ENCODE results near the gene LRRC75B. TPM values are rescaled to one million over a fixed set of nuclear protein-coding genes. Genes with fewer than 3 reads are reported as not detected.

LRRC75B gene
- total and polyA plus RNA-seq, 2 of the 13 experiments (the other 11 are each of a cell fraction or from before 2014, with no cell fraction given) = 11.8 to 34.8 TPM

DNA sequence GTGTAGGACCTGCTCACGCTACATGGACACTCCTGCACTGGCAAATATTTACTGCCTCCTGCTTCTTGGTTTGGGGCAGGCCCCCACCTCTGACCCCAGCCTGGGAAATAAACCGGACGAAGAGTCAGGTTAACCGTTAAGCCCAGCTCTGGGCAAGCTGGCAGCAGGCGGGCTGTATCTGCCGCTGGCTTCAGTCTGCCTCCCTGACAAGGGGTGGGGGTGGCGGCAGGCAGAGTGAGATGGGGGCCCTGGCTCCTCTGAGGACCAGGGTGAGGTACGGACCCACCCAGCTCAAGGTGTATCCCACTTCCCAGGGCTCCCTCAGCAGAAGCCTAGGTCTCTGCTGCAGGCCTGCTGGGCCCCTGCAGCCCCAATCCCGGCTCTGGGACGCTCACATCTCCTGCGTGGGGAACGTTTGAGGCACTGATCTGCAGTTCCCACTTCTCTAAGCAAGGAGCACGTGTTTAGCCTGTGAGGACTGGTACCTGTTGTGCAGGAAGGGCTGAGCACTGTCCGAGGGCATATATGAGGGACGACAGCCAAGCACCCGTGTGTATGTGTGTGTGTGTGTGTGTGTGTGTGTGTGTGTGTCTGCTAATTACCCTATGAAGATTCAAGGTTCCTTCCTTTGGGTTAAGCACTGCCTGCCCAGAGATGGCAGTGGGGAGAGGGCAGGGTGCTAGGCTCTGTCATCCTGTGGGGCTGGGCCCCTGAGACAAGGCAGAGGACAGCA is 1.1 kb upstream of the LRRC75B start (continued):
- TF ChIP-seq, protein P1, sequence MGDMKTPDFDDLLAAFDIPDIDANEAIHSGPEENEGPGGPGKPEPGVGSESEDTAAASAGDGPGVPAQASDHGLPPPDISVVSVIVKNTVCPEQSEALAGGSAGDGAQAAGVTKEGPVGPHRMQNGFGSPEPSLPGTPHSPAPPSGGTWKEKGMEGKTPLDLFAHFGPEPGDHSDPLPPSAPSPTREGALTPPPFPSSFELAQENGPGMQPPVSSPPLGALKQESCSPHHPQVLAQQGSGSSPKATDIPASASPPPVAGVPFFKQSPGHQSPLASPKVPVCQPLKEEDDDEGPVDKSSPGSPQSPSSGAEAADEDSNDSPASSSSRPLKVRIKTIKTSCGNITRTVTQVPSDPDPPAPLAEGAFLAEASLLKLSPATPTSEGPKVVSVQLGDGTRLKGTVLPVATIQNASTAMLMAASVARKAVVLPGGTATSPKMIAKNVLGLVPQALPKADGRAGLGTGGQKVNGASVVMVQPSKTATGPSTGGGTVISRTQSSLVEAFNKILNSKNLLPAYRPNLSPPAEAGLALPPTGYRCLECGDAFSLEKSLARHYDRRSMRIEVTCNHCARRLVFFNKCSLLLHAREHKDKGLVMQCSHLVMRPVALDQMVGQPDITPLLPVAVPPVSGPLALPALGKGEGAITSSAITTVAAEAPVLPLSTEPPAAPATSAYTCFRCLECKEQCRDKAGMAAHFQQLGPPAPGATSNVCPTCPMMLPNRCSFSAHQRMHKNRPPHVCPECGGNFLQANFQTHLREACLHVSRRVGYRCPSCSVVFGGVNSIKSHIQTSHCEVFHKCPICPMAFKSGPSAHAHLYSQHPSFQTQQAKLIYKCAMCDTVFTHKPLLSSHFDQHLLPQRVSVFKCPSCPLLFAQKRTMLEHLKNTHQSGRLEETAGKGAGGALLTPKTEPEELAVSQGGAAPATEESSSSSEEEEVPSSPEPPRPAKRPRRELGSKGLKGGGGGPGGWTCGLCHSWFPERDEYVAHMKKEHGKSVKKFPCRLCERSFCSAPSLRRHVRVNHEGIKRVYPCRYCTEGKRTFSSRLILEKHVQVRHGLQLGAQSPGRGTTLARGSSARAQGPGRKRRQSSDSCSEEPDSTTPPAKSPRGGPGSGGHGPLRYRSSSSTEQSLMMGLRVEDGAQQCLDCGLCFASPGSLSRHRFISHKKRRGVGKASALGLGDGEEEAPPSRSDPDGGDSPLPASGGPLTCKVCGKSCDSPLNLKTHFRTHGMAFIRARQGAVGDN (CRISPR knock-in tag; IDR thresholded peaks at IDR 0.05) = peak; percentile 82
- TF ChIP-seq KMT2A (CRISPR knock-in tag; IDR thresholded peaks at IDR 0.05) (no peak), ZNF343 (CRISPR knock-in tag; IDR thresholded peaks at IDR 0.05) (no peak), ZBTB42 (CRISPR knock-in tag; IDR thresholded peaks at IDR 0.05) (no peak), EZH2 (conservative IDR thresholded peaks at IDR 0.05; ENCODE audit: low read depth, low read length) (no peak), ZEB1 (IDR thresholded peaks at IDR 0.05; ENCODE audit: insufficient replicate concordance, low read depth) (no peak), ZNF235 (CRISPR knock-in tag; IDR thresholded peaks at IDR 0.05; ENCODE audit: borderline replicate concordance) (no peak), ZNF598 (CRISPR knock-in tag; IDR thresholded peaks at IDR 0.05; ENCODE audit: borderline replicate concordance) (no peak), PHF5A (CRISPR knock-in tag; IDR thresholded peaks at IDR 0.05; ENCODE audit: low read depth, unreplicated experiment) (no peak), ZNF432 (CRISPR knock-in tag; IDR thresholded peaks at IDR 0.05; ENCODE audit: borderline replicate concordance) (no peak), NFKBIZ (CRISPR knock-in tag; IDR thresholded peaks at IDR 0.05) (no peak), ZNF282 (IDR thresholded peaks at IDR 0.05; ENCODE audit: partially characterized antibody) (no peak), CBX2 (IDR thresholded peaks at IDR 0.05; ENCODE audit: low read depth, low read length) (no peak), CBX2 (CRISPR knock-in tag; IDR thresholded peaks at IDR 0.05; ENCODE audit: low read depth) (no peak), SALL1 (CRISPR knock-in tag; IDR thresholded peaks at IDR 0.05) (peak; percentile 50), ZNF772 (CRISPR knock-in tag; IDR thresholded peaks at IDR 0.05) (no peak), ZNF678 (CRISPR knock-in tag; IDR thresholded peaks at IDR 0.05) (no peak), POLR2A (IDR thresholded peaks at IDR 0.05; ENCODE audit: insufficient read depth in 1 of 2, low read depth in 2 of 2, low read length in 2 of 2) (peak in 1 of 2 experiments; percentile 27; a peak in 2 of 4 replicates), JDP2 (CRISPR knock-in tag; IDR thresholded peaks at IDR 0.05; ENCODE audit: borderline replicate concordance) (no peak), DNMT3B (CRISPR knock-in tag; conservative IDR thresholded peaks at IDR 0.05) (no peak), ZNF143 (CRISPR knock-in tag; IDR thresholded peaks at IDR 0.05) (0 out of 2 replicates have a peak, but pooled peaks have one; percentile 14)
- TF ChIP-seq, protein P2, sequence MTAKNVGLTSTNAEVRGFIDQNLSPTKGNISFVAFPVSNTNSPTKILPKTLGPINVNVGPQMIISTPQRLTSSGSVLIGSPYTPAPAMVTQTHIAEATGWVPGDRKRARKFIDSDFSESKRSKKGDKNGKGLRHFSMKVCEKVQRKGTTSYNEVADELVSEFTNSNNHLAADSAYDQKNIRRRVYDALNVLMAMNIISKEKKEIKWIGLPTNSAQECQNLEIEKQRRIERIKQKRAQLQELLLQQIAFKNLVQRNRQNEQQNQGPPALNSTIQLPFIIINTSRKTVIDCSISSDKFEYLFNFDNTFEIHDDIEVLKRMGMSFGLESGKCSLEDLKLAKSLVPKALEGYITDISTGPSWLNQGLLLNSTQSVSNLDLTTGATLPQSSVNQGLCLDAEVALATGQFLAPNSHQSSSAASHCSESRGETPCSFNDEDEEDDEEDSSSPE (CRISPR knock-in tag; IDR thresholded peaks at IDR 0.05) = 0 out of 2 replicates have a peak, but pooled peaks have one; percentile 18
- TF ChIP-seq, protein P3, sequence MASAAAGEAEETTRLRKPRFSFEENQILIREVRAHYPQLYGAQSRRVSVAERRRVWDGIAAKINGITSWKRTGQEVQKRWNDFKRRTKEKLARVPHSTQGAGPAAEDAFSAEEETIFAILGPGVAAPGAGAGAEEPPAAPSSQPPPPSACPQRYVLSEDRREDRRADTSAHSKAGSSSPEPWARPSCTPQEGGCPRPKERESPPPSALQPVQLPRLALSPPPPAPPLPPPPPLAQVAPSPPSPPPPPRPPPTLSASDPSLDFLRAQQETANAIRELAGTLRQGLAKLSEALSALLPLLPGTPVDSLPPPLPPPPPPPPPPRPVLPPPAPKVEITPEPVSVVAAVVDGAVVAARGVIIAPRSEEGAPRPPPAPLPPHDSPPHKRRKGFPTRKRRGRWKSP (CRISPR knock-in tag; IDR thresholded peaks at IDR 0.05) = 0 out of 2 replicates have a peak, but pooled peaks have one; percentile 6
- TF ChIP-seq, protein P4, sequence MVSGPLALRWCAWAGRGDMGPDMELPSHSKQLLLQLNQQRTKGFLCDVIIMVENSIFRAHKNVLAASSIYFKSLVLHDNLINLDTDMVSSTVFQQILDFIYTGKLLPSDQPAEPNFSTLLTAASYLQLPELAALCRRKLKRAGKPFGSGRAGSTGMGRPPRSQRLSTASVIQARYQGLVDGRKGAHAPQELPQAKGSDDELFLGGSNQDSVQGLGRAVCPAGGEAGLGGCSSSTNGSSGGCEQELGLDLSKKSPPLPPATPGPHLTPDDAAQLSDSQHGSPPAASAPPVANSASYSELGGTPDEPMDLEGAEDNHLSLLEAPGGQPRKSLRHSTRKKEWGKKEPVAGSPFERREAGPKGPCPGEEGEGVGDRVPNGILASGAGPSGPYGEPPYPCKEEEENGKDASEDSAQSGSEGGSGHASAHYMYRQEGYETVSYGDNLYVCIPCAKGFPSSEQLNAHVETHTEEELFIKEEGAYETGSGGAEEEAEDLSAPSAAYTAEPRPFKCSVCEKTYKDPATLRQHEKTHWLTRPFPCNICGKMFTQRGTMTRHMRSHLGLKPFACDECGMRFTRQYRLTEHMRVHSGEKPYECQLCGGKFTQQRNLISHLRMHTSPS (CRISPR knock-in tag; IDR thresholded peaks at IDR 0.05; ENCODE audit: low read depth) = peak; percentile 90

Data from HepG2 (cell line).